Naive thymus-derived CD4-positive, alpha-beta T cell (primary cell): ENCODE results near the gene SMTNL2. TPM values are rescaled to one million over a fixed set of nuclear protein-coding genes. Genes with fewer than 3 reads are reported as not detected.

Source experiments
- ATAC-seq: fragments of 150-1000 bp; cut with Tn5 transposase; 2 replicates; pipeline ENCODE4 v1.10.0; 2021; ENCODE audit warnings: mild to moderate bottlenecking, moderate library complexity
- CTCF ChIA-PET: fragments of 350-600 bp; sonication (Branson Sonifier 250); formaldehyde crosslinking; loops from one replicate; lab custom pipeline; 2021; ENCODE audit warnings: antibody characterized with exemption; lab: Charles Lee
- POLR2A ChIA-PET: fragments of 350-600 bp; sonication (Branson Sonifier 250); formaldehyde crosslinking; loops from one replicate; lab custom pipeline; 2021; ENCODE audit warnings: antibody characterized with exemption, inconsistent platforms; lab: Charles Lee
- DNase-seq, 9 donors: peaks; one replicate each; pipeline versions ENCODE4 v3.0.0 to v3.0.0-alpha.2; 2020 to 2022; ENCODE audit warnings: mixed read lengths in 1 of 9
- H3K27ac ChIP-seq: one replicate; pipeline ENCODE4 v1.7.0; 2013; ENCODE audit warnings: mild to moderate bottlenecking, low read depth, low read length, moderate library complexity
- H3K27me3 ChIP-seq, 2 donors: one replicate each; pipeline ENCODE4 v1.7.0; 2013; ENCODE audit warnings: low read length in 2 of 2, mild to moderate bottlenecking in 2 of 2, moderate library complexity in 2 of 2; ENCODE audit not compliant: control insufficient read depth in 2 of 2, insufficient read depth in 2 of 2
- H3K36me3 ChIP-seq, 3 experiments: 1 replicate in 2 of 3; 2 replicates in 1 of 3; pipeline ENCODE4 v1.7.0; 2013; ENCODE audit warnings: low read length in 3 of 3, mild to moderate bottlenecking in 3 of 3, moderate library complexity in 1 of 3; ENCODE audit not compliant: insufficient read depth in 3 of 3, control insufficient read depth in 2 of 3
- H3K4me1 ChIP-seq, 2 donors: one replicate each; pipeline ENCODE4 v1.7.0; 2013; ENCODE audit warnings: low read length in 2 of 2, mild to moderate bottlenecking in 2 of 2, moderate library complexity in 1 of 2; ENCODE audit not compliant: control insufficient read depth in 2 of 2, insufficient read depth in 2 of 2
- H3K4me3 ChIP-seq: 2 replicates; pipeline ENCODE4 v1.7.0; 2013; ENCODE audit warnings: mild to moderate bottlenecking, low read length
- H3K9me3 ChIP-seq, 3 experiments: 1 replicate in 2 of 3; 2 replicates in 1 of 3; pipeline ENCODE4 v1.7.0; 2013; ENCODE audit warnings: low read length in 3 of 3; ENCODE audit not compliant: control insufficient read depth in 2 of 3
- H3K27ac Mint-ChIP-seq, 9 donors: one replicate each; pipeline ENCODE4 v1.8.0; 2020 to 2022; ENCODE audit warnings: mixed read lengths in 9 of 9, mild to moderate bottlenecking in 8 of 9, moderate library complexity in 5 of 9, inconsistent platforms in 2 of 9
- H3K27me3 Mint-ChIP-seq, 5 donors: one replicate each; pipeline ENCODE4 v1.8.0; 2021 to 2022; ENCODE audit warnings: mixed read lengths in 5 of 5, mild to moderate bottlenecking in 1 of 5
- H3K36me3 Mint-ChIP-seq, 5 donors: one replicate each; pipeline ENCODE4 v1.8.0; 2020 to 2022; ENCODE audit warnings: mixed read lengths in 5 of 5, mild to moderate bottlenecking in 3 of 5, inconsistent platforms in 1 of 5
- H3K4me1 Mint-ChIP-seq, 7 donors: one replicate each; pipeline ENCODE4 v1.8.0; 2020 to 2022; ENCODE audit warnings: mixed read lengths in 7 of 7, mild to moderate bottlenecking in 3 of 7, inconsistent platforms in 1 of 7
- H3K4me3 Mint-ChIP-seq, 10 donors: one replicate each; pipeline ENCODE4 v1.8.0; 2020 to 2022; ENCODE audit warnings: mild to moderate bottlenecking in 10 of 10, mixed read lengths in 10 of 10, moderate library complexity in 6 of 10, inconsistent platforms in 2 of 10
- H3K9me3 Mint-ChIP-seq, 11 donors: one replicate each; pipeline ENCODE4 v1.8.0; 2020 to 2022; ENCODE audit warnings: mixed read lengths in 11 of 11, mild to moderate bottlenecking in 4 of 11, inconsistent platforms in 1 of 11, moderate library complexity in 1 of 11
- intact Hi-C, 2 donors: fragments of 100-400 bp; cut with micrococcal nuclease; formaldehyde crosslinking; loops; one replicate each; pipeline ENCODE4 v1.15.1; 2023
- polyA plus RNA-seq, 2 donors: library from polyadenylated mRNA; unstranded; fragments of 300-500 nt; fragmentation: Illumina TruSeq; gene quantifications; one replicate each; pipeline ENCODE4 v1.2.3, GENCODE V29; 2021
- total RNA-seq, 6 experiments: library from RNA in 5 of 6; stranded (reverse) in 5 of 6; gene quantifications; 1 replicate in 5 of 6; 2 replicates in 1 of 6; pipeline ENCODE4 v1.2.3 and lab custom pipeline; 2021 to 2026

SMTNL2 gene
- total and polyA plus RNA-seq, 7 experiments from 2014 or later, result not detected

- H3K4me3 ChIP-seq, result peak within 1 kb of the TSS; percentile 87
- H3K27ac ChIP-seq, result peak within 1 kb of the TSS; percentile 79
- ChIA-PET POLR2A (interaction anchor here (0.7 to 1.6 kb wide), 8 partner anchors 10 to 464 kb away, joined by 3 to 5 read pairs (median 4); partner anchors contain the start of genes CYB5D2, RNF167, SLC25A11 and ZZEF1), CTCF (interaction anchor here (0.8 to 0.9 kb wide), 2 partner anchors 11 to 135 kb away, joined by 3 read pairs; no protein-coding TSS in a partner anchor)
- H3K27me3 ChIP-seq, result no peaks in the 10 kb centered on the region
- Mint-ChIP-seq H3K27me3 (no peaks in the 10 kb centered on the region), H3K9me3 (no peaks in the 10 kb centered on the region), H3K4me1 (peaks cover 16 to 34% (median 27%) of the 10 kb centered on the region in 7 donors), H3K36me3 (peaks cover 0 to 13% (median 5%) of the 10 kb centered on the region in 5 donors), H3K27ac (peak within 1 kb of the TSS; percentile 88 to 98 (median 96)), H3K4me3 (peak within 1 kb of the TSS; percentile 87 to 97 (median 95))
- DNase-seq, result peak; percentile 92 to 98 (median 95)
- peak; percentile 96 for ATAC-seq
- intact Hi-C loops, result loop anchor here (1.0 to 10.0 kb wide), 11 partner anchors 10 to 520 kb away; partner anchors contain the start of genes UBE2G1 (in 2 of the 2), C17orf107 (in 1 of the 2), CYB5D2 (in 1 of the 2) and MED11 (in 1 of the 2)
- H3K4me1 ChIP-seq, result peaks cover 20% of the 10 kb centered on the region in 2 donors
- H3K9me3 ChIP-seq, result no peaks in the 10 kb centered on the region
- peaks cover 7 to 38% (median 10%) of the 10 kb centered on the region in 3 experiments for H3K36me3 ChIP-seq
Measured at GRCh38 chr17:4554997-4555799, 29.1 kb upstream of the SMTNL2 start, which contains the start of gene MYBBP1A. TSS of gene MYBBP1A (minus strand) at chr17:4555384. CDS start at chr17:4555324, 60 bp downstream.

- Histone ChIP-seq H3K27ac (peak overlapping the region; percentile 79), H3K9me3 (no peaks in the 10 kb centered on the region), H3K36me3 (peaks cover 0 to 28% (median 3%) of the 10 kb centered on the region in 3 experiments), H3K27me3 (no peaks in the 10 kb centered on the region), H3K4me3 (peak overlapping the region; percentile 87), H3K4me1 (peaks cover 20% of the 10 kb centered on the region in 2 donors)
- Mint-ChIP-seq H3K4me1 (peaks cover 16 to 33% (median 28%) of the 10 kb centered on the region in 7 donors), H3K27me3 (no peaks in the 10 kb centered on the region), H3K4me3 (peak overlapping the region; percentile 87 to 97 (median 95)), H3K27ac (peak overlapping the region; percentile 88 to 98 (median 96)), H3K36me3 (peaks cover 0 to 8% (median 1%) of the 10 kb centered on the region in 5 donors), H3K9me3 (no peaks in the 10 kb centered on the region)
- no peak for ATAC-seq
- POLR2A ChIA-PET, result interaction anchor here (1.0 to 1.4 kb wide), 5 partner anchors 9 to 384 kb away, joined by 3 to 5 read pairs (median 4); partner anchors contain the start of genes RNF167 and SLC25A11
- intact Hi-C loops, result loop anchor here (1.0 to 10.0 kb wide), 11 partner anchors 9 to 519 kb away; partner anchors contain the start of genes UBE2G1 (in 2 of the 2), C17orf107 (in 1 of the 2), CYB5D2 (in 1 of the 2) and MED11 (in 1 of the 2)
- CTCF ChIA-PET, result interaction anchor here (0.8 to 1.1 kb wide), 2 partner anchors 11 to 136 kb away, joined by 3 read pairs; no protein-coding TSS in a partner anchor
- no peak for DNase-seq
Measured at GRCh38 chr17:4555873-4556759, 28.2 kb upstream of the SMTNL2 start.

GRCh38 chr17:4556996-4557395, 27.3 kb upstream of the SMTNL2 start:
- Mint-ChIP-seq H3K27ac (peak overlapping the region in 2 of 9 donors; percentile 30 to 94), H3K9me3 (no peaks in the 10 kb centered on the region), H3K27me3 (no peaks in the 10 kb centered on the region), H3K36me3 (peaks cover 0 to 5% (median 0%) of the 10 kb centered on the region in 5 donors), H3K4me1 (peaks cover 19 to 37% (median 35%) of the 10 kb centered on the region in 7 donors), H3K4me3 (peak overlapping the region in 7 of 10 donors; percentile 16 to 95 (median 68))
- Histone ChIP-seq H3K9me3 (no peaks in the 10 kb centered on the region), H3K27ac (no peak overlapping the region), H3K4me1 (peaks cover 21 to 22% of the 10 kb centered on the region in 2 donors), H3K27me3 (no peaks in the 10 kb centered on the region), H3K36me3 (peaks cover 0 to 20% (median 0%) of the 10 kb centered on the region in 3 experiments), H3K4me3 (no peak overlapping the region)
- CTCF ChIA-PET, result interaction anchor here (0.6 to 1.1 kb wide), 2 partner anchors 10 to 687 kb away, joined by 3 read pairs; no protein-coding TSS in a partner anchor
- no peak for ATAC-seq
- intact Hi-C loops, result loop anchor here in 1 of 2 donors (5.0 to 10.0 kb wide), 2 partner anchors 340 to 518 kb away; partner anchors contain the start of genes C17orf107 and ZFP3
- POLR2A ChIA-PET, result interaction anchor here (1.1 kb wide), 1 partner anchor 10 kb away, joined by 3 read pairs; no protein-coding TSS in a partner anchor
- no peak for DNase-seq

GRCh38 chr17:4557626-4558346, 26.5 kb upstream of the SMTNL2 start:
- Histone ChIP-seq H3K27ac (no peak overlapping the region), H3K4me3 (no peak overlapping the region), H3K36me3 (peaks cover 0 to 12% (median 0%) of the 10 kb centered on the region in 3 experiments), H3K27me3 (no peaks in the 10 kb centered on the region), H3K9me3 (no peaks in the 10 kb centered on the region), H3K4me1 (peaks cover 27 to 29% of the 10 kb centered on the region in 2 donors)
- CTCF ChIA-PET, result no interaction called here
- ATAC-seq (no peak), DNase-seq (no peak)
- Mint-ChIP-seq H3K36me3 (peaks cover 0 to 5% (median 0%) of the 10 kb centered on the region in 5 donors), H3K4me1 (peaks cover 24 to 45% (median 43%) of the 10 kb centered on the region in 7 donors), H3K27ac (peak overlapping the region in 1 of 9 donors; percentile 28), H3K27me3 (no peaks in the 10 kb centered on the region), H3K4me3 (peak overlapping the region in 2 of 10 donors; percentile 35 to 45), H3K9me3 (no peaks in the 10 kb centered on the region)
- POLR2A ChIA-PET, result no interaction called here
- intact Hi-C loops, result loop anchor here in 1 of 2 donors (5.0 to 10.0 kb wide), 2 partner anchors 340 to 517 kb away; partner anchors contain the start of genes C17orf107 and ZFP3

GRCh38 chr17:4558347-4558971, 25.9 kb upstream of the SMTNL2 start:
- ChIA-PET CTCF (interaction anchor here (0.5 kb wide), 1 partner anchor 455 kb away, joined by 4 read pairs; no protein-coding TSS in a partner anchor), POLR2A (no interaction called here)
- no peak for DNase-seq
- intact Hi-C loops, result loop anchor here in 1 of 2 donors (5.0 to 10.0 kb wide), 2 partner anchors 339 to 516 kb away; partner anchors contain the start of genes C17orf107 and ZFP3
- Mint-ChIP-seq H3K27ac (no peak overlapping the region), H3K4me1 (peaks cover 24 to 51% (median 48%) of the 10 kb centered on the region in 7 donors), H3K9me3 (no peaks in the 10 kb centered on the region), H3K4me3 (no peak overlapping the region), H3K36me3 (peaks cover 0 to 5% (median 0%) of the 10 kb centered on the region in 5 donors), H3K27me3 (no peaks in the 10 kb centered on the region)
- no peak overlapping the region for H3K27ac ChIP-seq
- no peaks in the 10 kb centered on the region for H3K27me3 ChIP-seq
- no peak for ATAC-seq
- no peaks in the 10 kb centered on the region for H3K9me3 ChIP-seq
- no peak overlapping the region for H3K4me3 ChIP-seq
- H3K4me1 ChIP-seq, result peaks cover 26 to 30% of the 10 kb centered on the region in 2 donors
- peaks cover 0 to 5% (median 0%) of the 10 kb centered on the region in 3 experiments for H3K36me3 ChIP-seq
